ENCODE results near the gene FAM24A.
"Not testable (repeated sequence)": the region's sequence is repeated elsewhere in the genome, so short reads cannot be mapped to it uniquely, and the experiment has no call there.

The FAM24A gene

DNA sequence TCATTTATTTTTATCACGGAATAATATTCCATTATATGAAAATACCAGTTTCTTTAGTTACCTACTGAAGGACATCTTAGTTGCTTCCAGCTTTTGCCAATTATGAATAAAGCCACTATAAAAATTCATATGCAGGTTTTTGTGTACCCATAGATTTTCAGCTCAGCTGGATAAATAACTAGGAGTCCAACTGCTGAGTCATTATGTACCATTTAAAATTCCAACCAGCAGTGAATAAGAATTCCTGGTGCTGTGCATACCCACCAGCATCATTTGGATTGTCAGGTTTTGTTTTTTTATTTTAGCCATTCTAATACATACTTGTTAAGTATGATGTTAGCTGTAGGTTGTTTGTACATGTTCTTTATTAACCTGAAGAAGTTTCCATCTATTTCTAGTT lies 45.5 kb upstream of the FAM24A start:
- Histone ChIP-seq H3K9ac (no peak overlapping the region), H3K4me1 (ENCODE audit: low read depth, poor library complexity, severe bottlenecking) (peaks cover 14% of the 10 kb centered on the region), H3K27ac (no peak overlapping the region), H3K4me2 (no peak overlapping the region), H3K36me3 (ENCODE audit: insufficient read depth) (no peaks in the 10 kb centered on the region), H2AFZ (ENCODE audit: low read depth) (no peak overlapping the region), H4K20me1 (ENCODE audit: insufficient read depth) (no peaks in the 10 kb centered on the region), H3K27me3 (ENCODE audit: insufficient read depth, low read depth) (no peaks in the 10 kb centered on the region), H3K4me3 (IDR thresholded peaks at IDR 0.05; ENCODE audit: insufficient read depth, low read depth, low read length) (no peak overlapping the region), H3K79me2 (ENCODE audit: insufficient read depth, low read depth) (peaks cover 63% of the 10 kb centered on the region)
- TF ChIP-seq, protein P1, sequence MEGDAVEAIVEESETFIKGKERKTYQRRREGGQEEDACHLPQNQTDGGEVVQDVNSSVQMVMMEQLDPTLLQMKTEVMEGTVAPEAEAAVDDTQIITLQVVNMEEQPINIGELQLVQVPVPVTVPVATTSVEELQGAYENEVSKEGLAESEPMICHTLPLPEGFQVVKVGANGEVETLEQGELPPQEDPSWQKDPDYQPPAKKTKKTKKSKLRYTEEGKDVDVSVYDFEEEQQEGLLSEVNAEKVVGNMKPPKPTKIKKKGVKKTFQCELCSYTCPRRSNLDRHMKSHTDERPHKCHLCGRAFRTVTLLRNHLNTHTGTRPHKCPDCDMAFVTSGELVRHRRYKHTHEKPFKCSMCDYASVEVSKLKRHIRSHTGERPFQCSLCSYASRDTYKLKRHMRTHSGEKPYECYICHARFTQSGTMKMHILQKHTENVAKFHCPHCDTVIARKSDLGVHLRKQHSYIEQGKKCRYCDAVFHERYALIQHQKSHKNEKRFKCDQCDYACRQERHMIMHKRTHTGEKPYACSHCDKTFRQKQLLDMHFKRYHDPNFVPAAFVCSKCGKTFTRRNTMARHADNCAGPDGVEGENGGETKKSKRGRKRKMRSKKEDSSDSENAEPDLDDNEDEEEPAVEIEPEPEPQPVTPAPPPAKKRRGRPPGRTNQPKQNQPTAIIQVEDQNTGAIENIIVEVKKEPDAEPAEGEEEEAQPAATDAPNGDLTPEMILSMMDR (conservative IDR thresholded peaks at IDR 0.05; ENCODE audit: low read depth, low read length) = no peak

DNA sequence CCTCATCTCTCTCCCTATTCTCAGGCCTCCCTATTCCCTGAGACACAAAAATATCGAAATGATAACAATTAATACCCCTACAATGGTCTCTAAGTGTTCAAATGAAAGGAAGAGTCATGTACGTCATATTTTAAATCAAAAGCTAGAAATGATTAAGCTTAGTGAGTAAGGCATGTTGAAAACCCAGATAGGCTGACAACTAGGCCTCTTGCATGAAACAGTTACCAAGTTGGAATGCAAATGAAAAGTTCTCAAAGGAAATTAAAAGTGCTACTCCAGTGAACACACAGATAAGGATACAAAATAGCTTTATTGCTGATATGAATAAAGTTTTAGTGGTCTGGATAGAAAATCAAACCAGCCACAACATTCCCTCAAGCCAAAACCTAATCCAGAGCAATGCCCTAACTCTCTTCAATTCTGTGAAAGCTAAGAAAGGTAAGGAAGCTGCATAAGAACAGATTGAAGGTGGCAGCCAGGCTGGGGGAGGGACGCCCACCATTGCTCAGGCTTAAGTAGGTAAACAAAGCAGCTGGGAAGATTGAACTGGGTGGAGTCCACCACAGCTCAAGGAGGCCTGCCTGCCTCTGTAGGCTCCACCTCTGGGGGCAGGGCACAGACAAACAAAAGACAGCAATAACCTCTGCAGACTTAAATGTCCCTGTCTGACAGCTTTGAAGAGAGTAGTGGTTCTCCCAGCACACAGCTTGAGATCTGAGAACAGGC lies 43.5 kb upstream of the FAM24A start:
- H4K20me1 ChIP-seq (ENCODE audit: insufficient read depth); H3K4me3 ChIP-seq (IDR thresholded peaks at IDR 0.05; ENCODE audit: insufficient read depth, low read depth, low read length); H3K27ac ChIP-seq; H3K36me3 ChIP-seq (ENCODE audit: insufficient read depth); H3K9ac ChIP-seq; H2AFZ ChIP-seq (ENCODE audit: low read depth); H3K27me3 ChIP-seq (ENCODE audit: insufficient read depth, low read depth); H3K4me2 ChIP-seq: not testable (repeated sequence)
- peaks cover 57% of the 10 kb centered on the region for H3K79me2 ChIP-seq (ENCODE audit: insufficient read depth, low read depth)
- peaks cover 14% of the 10 kb centered on the region for H3K4me1 ChIP-seq (ENCODE audit: low read depth, poor library complexity, severe bottlenecking)

DNA sequence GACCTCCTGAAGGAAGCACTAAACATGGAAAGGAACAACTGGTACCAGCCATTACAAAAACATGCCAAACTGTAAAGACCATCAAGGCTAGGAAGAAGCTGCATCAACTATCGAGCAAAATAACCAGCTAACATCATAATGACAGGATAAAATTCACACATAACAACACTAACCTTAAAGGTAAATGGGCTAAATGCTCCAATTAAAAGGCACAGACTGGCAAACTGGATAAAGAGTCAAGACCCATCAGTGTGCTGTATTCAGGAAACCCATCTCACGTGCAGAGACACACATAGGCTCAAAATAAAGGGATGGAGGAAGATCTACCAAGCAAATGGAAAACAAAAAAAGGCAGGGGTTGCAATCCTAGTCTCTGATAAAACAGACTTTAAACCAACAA lies 41.6 kb upstream of the FAM24A start:
- not testable (repeated sequence) for H3K4me2 ChIP-seq; H3K36me3 ChIP-seq (ENCODE audit: insufficient read depth); H3K9ac ChIP-seq; H2AFZ ChIP-seq (ENCODE audit: low read depth); H3K27ac ChIP-seq; H3K27me3 ChIP-seq (ENCODE audit: insufficient read depth, low read depth); H3K4me3 ChIP-seq (IDR thresholded peaks at IDR 0.05; ENCODE audit: insufficient read depth, low read depth, low read length); H4K20me1 ChIP-seq (ENCODE audit: insufficient read depth)
- H3K4me1 ChIP-seq (ENCODE audit: low read depth, poor library complexity, severe bottlenecking) = peaks cover 14% of the 10 kb centered on the region
- H3K79me2 ChIP-seq (ENCODE audit: insufficient read depth, low read depth) = peaks cover 59% of the 10 kb centered on the region

GRCh38 chr10:122871947-122872346 lies 38.5 kb upstream of the FAM24A start:
- H3K4me2 ChIP-seq; H3K9ac ChIP-seq; H3K36me3 ChIP-seq (ENCODE audit: insufficient read depth); H3K4me1 ChIP-seq (ENCODE audit: low read depth, poor library complexity, severe bottlenecking); H2AFZ ChIP-seq (ENCODE audit: low read depth); H4K20me1 ChIP-seq (ENCODE audit: insufficient read depth); H3K27me3 ChIP-seq (ENCODE audit: insufficient read depth, low read depth); H3K27ac ChIP-seq; H3K4me3 ChIP-seq (IDR thresholded peaks at IDR 0.05; ENCODE audit: insufficient read depth, low read depth, low read length): not testable (repeated sequence)
- H3K79me2 ChIP-seq (ENCODE audit: insufficient read depth, low read depth) = peaks cover 60% of the 10 kb centered on the region

GRCh38 chr10:122875843-122876466 lies 34.5 kb upstream of the FAM24A start:
- H4K20me1 ChIP-seq (ENCODE audit: insufficient read depth) = no peaks in the 10 kb centered on the region
- H3K4me1 ChIP-seq (ENCODE audit: low read depth, poor library complexity, severe bottlenecking) = peaks cover 28% of the 10 kb centered on the region
- no peak overlapping the region for H3K4me3 ChIP-seq (IDR thresholded peaks at IDR 0.05; ENCODE audit: insufficient read depth, low read depth, low read length)
- H3K9ac ChIP-seq = no peak overlapping the region
- no peak overlapping the region for H3K4me2 ChIP-seq
- no peaks in the 10 kb centered on the region for H3K36me3 ChIP-seq (ENCODE audit: insufficient read depth)
- TF ChIP-seq, protein P1 (conservative IDR thresholded peaks at IDR 0.05; ENCODE audit: low read depth, low read length) = no peak
- H3K27ac ChIP-seq = no peak overlapping the region
- no peak overlapping the region for H2AFZ ChIP-seq (ENCODE audit: low read depth)
- H3K79me2 ChIP-seq (ENCODE audit: insufficient read depth, low read depth) = peaks cover 65% of the 10 kb centered on the region
- no peaks in the 10 kb centered on the region for H3K27me3 ChIP-seq (ENCODE audit: insufficient read depth, low read depth)

DNA sequence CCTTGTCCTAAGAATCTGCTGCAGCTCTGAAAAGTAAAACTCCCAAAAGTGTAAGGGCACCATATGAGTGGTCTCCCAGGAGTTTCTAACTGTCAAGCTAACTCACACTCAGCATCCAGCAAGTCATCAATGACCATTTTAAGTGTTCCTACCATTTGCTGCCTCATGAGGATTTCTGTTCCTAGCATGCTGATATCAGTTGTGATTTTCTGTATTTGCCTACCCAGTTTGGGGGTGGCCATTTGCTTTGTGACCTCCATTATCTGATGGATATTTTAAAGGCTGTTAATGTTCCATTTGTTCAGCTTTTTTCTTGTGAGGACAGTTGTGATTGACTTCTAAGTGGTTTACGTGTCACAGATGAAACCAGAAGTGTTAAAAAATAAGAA lies 33.9 kb upstream of the FAM24A start:
- peaks cover 65% of the 10 kb centered on the region for H3K79me2 ChIP-seq (ENCODE audit: insufficient read depth, low read depth)
- H3K4me3 ChIP-seq (IDR thresholded peaks at IDR 0.05; ENCODE audit: insufficient read depth, low read depth, low read length) = no peak overlapping the region
- no peak overlapping the region for H2AFZ ChIP-seq (ENCODE audit: low read depth)
- TF ChIP-seq, protein P1 (conservative IDR thresholded peaks at IDR 0.05; ENCODE audit: low read depth, low read length) = no peak
- no peaks in the 10 kb centered on the region for H3K27me3 ChIP-seq (ENCODE audit: insufficient read depth, low read depth)
- H3K36me3 ChIP-seq (ENCODE audit: insufficient read depth) = no peaks in the 10 kb centered on the region
- no peak overlapping the region for H3K27ac ChIP-seq
- no peaks in the 10 kb centered on the region for H4K20me1 ChIP-seq (ENCODE audit: insufficient read depth)
- no peak overlapping the region for H3K4me2 ChIP-seq
- no peak overlapping the region for H3K9ac ChIP-seq
- peaks cover 31% of the 10 kb centered on the region for H3K4me1 ChIP-seq (ENCODE audit: low read depth, poor library complexity, severe bottlenecking)
